Osteoblast (primary cell): ENCODE results near the gene CBX8. TPM values are rescaled to one million over a fixed set of nuclear protein-coding genes. Genes with fewer than 3 reads are reported as not detected.

Source experiments
- DNase-seq: peaks from one replicate; pipeline ENCODE4 v3.0.0; 2011; ENCODE audit warnings: low spot score, mixed read lengths; ENCODE audit not compliant: insufficient read length; ENCODE audit errors: missing footprints
- H2AFZ ChIP-seq: 2 replicates; pipeline ENCODE4 v1.6.0; 2011; ENCODE audit warnings: mild to moderate bottlenecking, low read length
- H3K27ac ChIP-seq: 2 replicates; pipeline ENCODE4 v1.5.1; 2011; ENCODE audit warnings: mild to moderate bottlenecking, low read depth, low read length, moderate library complexity
- H3K27me3 ChIP-seq: 2 replicates; pipeline ENCODE4 v1.6.0; 2012; ENCODE audit warnings: mild to moderate bottlenecking, control low read depth, inconsistent platforms, low read length, moderate library complexity; ENCODE audit not compliant: insufficient read depth
- H3K36me3 ChIP-seq: 2 replicates; pipeline ENCODE4 v1.5.1; 2011; ENCODE audit warnings: mild to moderate bottlenecking, low read length, control low read depth, moderate library complexity; ENCODE audit not compliant: insufficient read depth
- H3K4me1 ChIP-seq: 2 replicates; pipeline ENCODE4 v1.5.1; 2011; ENCODE audit warnings: mild to moderate bottlenecking, low read length, control low read depth, moderate library complexity; ENCODE audit not compliant: insufficient read depth
- H3K4me2 ChIP-seq: 2 replicates; pipeline ENCODE4 v1.6.0; 2011; ENCODE audit warnings: mild to moderate bottlenecking, low read length; ENCODE audit not compliant: insufficient read depth
- H3K4me3 ChIP-seq: fragments of 200-600 bp; sonication (generic); 3 replicates; pipeline ENCODE4 v1.5.1; 2012; ENCODE audit warnings: mild to moderate bottlenecking, low read length, inconsistent platforms; ENCODE audit not compliant: insufficient read depth
- H3K79me2 ChIP-seq: 2 replicates; pipeline ENCODE4 v1.6.0; 2012; ENCODE audit warnings: mild to moderate bottlenecking, low read length, control low read depth, inconsistent platforms; ENCODE audit not compliant: insufficient read depth
- H3K9me3 ChIP-seq: 2 replicates; pipeline ENCODE4 v1.5.1; 2011; ENCODE audit warnings: low read depth, low read length, control low read depth
- H4K20me1 ChIP-seq: 2 replicates; pipeline ENCODE4 v1.6.0; 2012; ENCODE audit warnings: mild to moderate bottlenecking, low read length, control low read depth; ENCODE audit not compliant: insufficient read depth
- total RNA-seq: library from RNA; depleted of rRNA; stranded (reverse); fragments of >200 nt; gene quantifications from 2 replicates; pipeline ENCODE4 v1.2.3, GENCODE V29; 2012
- TF ChIP-seq, protein P1 (sequence below): IDR thresholded peaks from 2 replicates; pipeline ENCODE4 v1.5.1; 2011; ENCODE audit warnings: mild to moderate bottlenecking, low read depth, low read length, moderate library complexity; ENCODE audit errors: extremely low read depth

CBX8 gene
- total RNA-seq, 1 donor: 3.3 TPM

DNA sequence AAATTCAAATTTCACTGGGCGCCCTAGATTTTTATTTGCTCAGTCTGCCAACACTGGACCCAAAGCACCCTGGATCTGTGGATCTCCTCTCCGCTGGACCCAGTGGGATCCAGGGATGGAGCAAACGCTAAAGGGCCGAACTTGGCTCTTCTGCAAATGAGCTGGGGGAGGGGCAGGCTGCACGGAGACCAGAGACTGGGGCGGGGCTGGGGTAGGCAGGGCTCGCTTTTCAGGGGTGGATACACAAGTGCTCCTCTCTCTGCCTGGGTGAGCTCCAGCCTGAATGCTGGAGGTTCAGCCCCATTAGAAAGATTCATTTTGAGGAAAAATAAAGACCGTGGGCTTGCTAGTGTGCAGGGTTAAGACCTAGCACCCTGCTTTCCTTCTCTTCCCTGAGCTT is 33.4 kb upstream of the CBX8 start:
- Histone ChIP-seq H3K9me3 (no peaks in the 10 kb centered on the region), H4K20me1 (peaks cover 5% of the 10 kb centered on the region), H3K4me3 (no peak overlapping the region), H3K36me3 (peaks cover 12% of the 10 kb centered on the region), H2AFZ (no peak overlapping the region), H3K27ac (no peak overlapping the region), H3K79me2 (peaks cover 3% of the 10 kb centered on the region), H3K27me3 (no peaks in the 10 kb centered on the region), H3K4me2 (no peak overlapping the region), H3K4me1 (peaks cover 6% of the 10 kb centered on the region)
- TF ChIP-seq, protein P1, sequence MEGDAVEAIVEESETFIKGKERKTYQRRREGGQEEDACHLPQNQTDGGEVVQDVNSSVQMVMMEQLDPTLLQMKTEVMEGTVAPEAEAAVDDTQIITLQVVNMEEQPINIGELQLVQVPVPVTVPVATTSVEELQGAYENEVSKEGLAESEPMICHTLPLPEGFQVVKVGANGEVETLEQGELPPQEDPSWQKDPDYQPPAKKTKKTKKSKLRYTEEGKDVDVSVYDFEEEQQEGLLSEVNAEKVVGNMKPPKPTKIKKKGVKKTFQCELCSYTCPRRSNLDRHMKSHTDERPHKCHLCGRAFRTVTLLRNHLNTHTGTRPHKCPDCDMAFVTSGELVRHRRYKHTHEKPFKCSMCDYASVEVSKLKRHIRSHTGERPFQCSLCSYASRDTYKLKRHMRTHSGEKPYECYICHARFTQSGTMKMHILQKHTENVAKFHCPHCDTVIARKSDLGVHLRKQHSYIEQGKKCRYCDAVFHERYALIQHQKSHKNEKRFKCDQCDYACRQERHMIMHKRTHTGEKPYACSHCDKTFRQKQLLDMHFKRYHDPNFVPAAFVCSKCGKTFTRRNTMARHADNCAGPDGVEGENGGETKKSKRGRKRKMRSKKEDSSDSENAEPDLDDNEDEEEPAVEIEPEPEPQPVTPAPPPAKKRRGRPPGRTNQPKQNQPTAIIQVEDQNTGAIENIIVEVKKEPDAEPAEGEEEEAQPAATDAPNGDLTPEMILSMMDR: no peak
- no peak for DNase-seq

DNA sequence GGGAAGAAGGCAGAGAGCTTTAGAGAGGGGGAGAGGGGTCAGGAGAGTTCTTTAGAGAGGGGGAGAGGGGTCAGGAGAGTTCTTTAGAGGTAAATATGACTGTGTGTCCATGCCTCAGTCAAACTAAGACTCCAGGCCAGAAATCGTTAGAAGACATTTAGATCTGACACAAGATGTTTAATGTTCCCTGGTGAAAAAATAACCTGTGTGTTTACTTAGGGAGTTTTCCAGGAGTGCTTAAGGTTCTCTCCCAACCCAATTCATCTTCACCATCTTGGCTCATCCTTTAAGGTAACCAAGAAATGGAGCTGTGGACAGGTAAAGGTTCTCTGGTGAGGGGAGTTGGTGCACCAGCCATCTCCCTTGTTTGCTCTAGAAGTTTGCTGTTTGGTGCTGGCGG is 32.6 kb upstream of the CBX8 start:
- Histone ChIP-seq H3K4me2 (no peak overlapping the region), H3K27ac (no peak overlapping the region), H3K4me3 (no peak overlapping the region), H3K79me2 (no peaks in the 10 kb centered on the region), H3K9me3 (no peaks in the 10 kb centered on the region), H2AFZ (no peak overlapping the region), H3K36me3 (peaks cover 5% of the 10 kb centered on the region), H3K4me1 (peaks cover 6% of the 10 kb centered on the region), H3K27me3 (no peaks in the 10 kb centered on the region), H4K20me1 (no peaks in the 10 kb centered on the region)
- no peak for DNase-seq
- TF ChIP-seq, protein P1: no peak

DNA sequence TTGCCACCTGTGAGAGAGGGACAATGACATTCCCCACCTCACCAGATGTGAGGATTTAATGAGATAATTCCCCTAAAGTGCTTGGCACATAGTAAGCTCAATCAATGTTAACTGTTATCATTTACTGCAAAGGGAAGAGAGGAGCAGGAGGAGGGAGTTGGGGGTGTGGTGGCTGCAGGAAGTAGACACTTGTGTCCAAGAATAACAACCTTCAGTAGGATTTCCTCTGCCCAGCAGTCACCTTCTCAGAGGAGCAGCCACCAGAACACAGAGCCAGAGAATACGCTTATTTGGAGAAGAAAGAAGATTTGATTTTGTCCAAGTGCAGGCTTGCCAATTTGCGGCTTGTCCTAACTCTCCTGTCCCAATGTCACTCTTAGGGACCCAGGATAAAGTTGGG is 32.1 kb upstream of the CBX8 start:
- Histone ChIP-seq H3K4me3 (no peak overlapping the region), H4K20me1 (no peaks in the 10 kb centered on the region), H3K9me3 (no peaks in the 10 kb centered on the region), H3K4me1 (peaks cover 6% of the 10 kb centered on the region), H3K4me2 (no peak overlapping the region), H3K27me3 (no peaks in the 10 kb centered on the region), H3K79me2 (no peaks in the 10 kb centered on the region), H3K27ac (no peak overlapping the region), H2AFZ (no peak overlapping the region), H3K36me3 (peaks cover 3% of the 10 kb centered on the region)
- DNase-seq: no peak
- TF ChIP-seq, protein P1: no peak

DNA sequence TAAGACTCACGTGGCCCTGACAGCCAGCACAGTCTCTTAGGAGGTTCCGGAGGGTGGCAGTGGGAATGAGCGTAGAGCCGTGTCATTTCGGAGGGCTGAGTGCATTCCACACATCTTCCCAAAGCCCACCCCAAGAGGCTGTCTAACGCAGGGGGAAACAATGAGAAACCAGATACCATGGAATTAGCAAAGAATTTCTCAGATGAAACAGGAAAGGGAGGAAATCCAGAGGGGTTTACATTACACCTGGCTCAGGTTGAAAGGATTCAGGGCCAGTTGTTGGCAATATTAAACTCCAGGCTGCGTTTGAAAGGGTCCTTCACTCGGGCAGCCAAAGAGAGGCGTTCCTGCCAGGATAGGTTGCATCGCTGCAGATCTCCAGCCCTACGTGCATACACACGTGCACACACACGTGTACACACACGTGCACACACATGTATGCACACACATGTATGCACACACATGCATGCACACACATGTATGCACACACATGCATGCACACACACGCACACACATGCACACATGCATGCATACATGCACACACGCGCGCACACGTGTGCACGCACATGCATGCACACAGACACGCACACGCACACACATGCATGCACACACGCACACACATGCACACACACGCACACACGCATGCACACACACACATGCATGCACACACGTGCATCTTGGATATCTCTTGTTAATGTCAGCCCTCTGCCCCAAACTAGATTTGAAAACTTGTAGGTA is 30.1 kb upstream of the CBX8 start:
- TF ChIP-seq, protein P1: no peak

More for the DNA sequence above, 30.1 kb upstream of the CBX8 start:
- no peak for DNase-seq
- no peak overlapping the region for H3K27ac ChIP-seq
- H4K20me1 ChIP-seq: no peaks in the 10 kb centered on the region
- no peaks in the 10 kb centered on the region for H3K36me3 ChIP-seq
- no peak overlapping the region for H3K4me3 ChIP-seq
- peaks cover 1% of the 10 kb centered on the region for H3K4me1 ChIP-seq
- no peaks in the 10 kb centered on the region for H3K27me3 ChIP-seq
- H2AFZ ChIP-seq: no peak overlapping the region
- no peaks in the 10 kb centered on the region for H3K79me2 ChIP-seq
- H3K4me2 ChIP-seq: no peak overlapping the region
- no peaks in the 10 kb centered on the region for H3K9me3 ChIP-seq
